HEK293 (cell line): ENCODE data around the gene ANKZF1.
A peak's percentile ranks its signal among the peaks of the same experiment; 100 is the strongest.

Experiments used
- GLIS1 ChIP-seq: fragments of 450-650 bp; formaldehyde crosslinking; IDR thresholded peaks from 2 replicates; pipeline ENCODE4 v1.5.1; 2016; ENCODE audit warnings: missing biosample characterization, missing genetic modification characterization
- GLIS2 ChIP-seq: fragments of 450-650 bp; formaldehyde crosslinking; IDR thresholded peaks from 2 replicates; pipeline ENCODE4 v1.5.1; 2016; ENCODE audit warnings: missing biosample characterization, missing genetic modification characterization
- KLF16 ChIP-seq: fragments of 450-650 bp; formaldehyde crosslinking; IDR thresholded peaks from 2 replicates; pipeline ENCODE4 v1.5.1; 2017; ENCODE audit warnings: missing biosample characterization, missing genetic modification characterization
- KLF9 ChIP-seq: fragments of 450-650 bp; formaldehyde crosslinking; IDR thresholded peaks from 2 replicates; pipeline ENCODE4 v1.5.1; 2016; ENCODE audit warnings: missing biosample characterization, missing genetic modification characterization, low read depth
- SP2 ChIP-seq: fragments of 450-650 bp; formaldehyde crosslinking; IDR thresholded peaks from 2 replicates; pipeline ENCODE4 v1.5.1; 2016; ENCODE audit warnings: missing biosample characterization, missing genetic modification characterization
- SP7 ChIP-seq: fragments of 450-650 bp; formaldehyde crosslinking; IDR thresholded peaks from 2 replicates; pipeline ENCODE4 v1.5.1; 2016; ENCODE audit warnings: missing biosample characterization, missing genetic modification characterization
- WT1 ChIP-seq: fragments of 450-650 bp; formaldehyde crosslinking; IDR thresholded peaks from 2 replicates; pipeline ENCODE4 v1.5.1; 2016; ENCODE audit warnings: missing biosample characterization, missing genetic modification characterization
- YY1 ChIP-seq: fragments of 450-650 bp; formaldehyde crosslinking; IDR thresholded peaks from 2 replicates; pipeline ENCODE4 v1.5.1; 2018; ENCODE audit warnings: missing biosample characterization, missing genetic modification characterization
- ZNF112 ChIP-seq: fragments of 450-650 bp; formaldehyde crosslinking; IDR thresholded peaks from 2 replicates; pipeline ENCODE4 v1.5.0; 2017; ENCODE audit warnings: missing biosample characterization, missing genetic modification characterization
- ZNF274 ChIP-seq, 2 experiments: fragments of 200-500 bp in 1 of 2; fragments of 450-650 bp in 1 of 2; sonication (Bioruptor generic) in 1 of 2; formaldehyde crosslinking in 1 of 2; IDR thresholded peaks; 2 replicates each; pipeline versions ENCODE4 v1.5.1 to v1.6.1; 2014 to 2016; ENCODE audit warnings: borderline replicate concordance in 1 of 2, inconsistent platforms in 1 of 2, low read length in 1 of 2, missing biosample characterization in 1 of 2, missing genetic modification characterization in 1 of 2
- ZNF324 ChIP-seq: fragments of 450-650 bp; formaldehyde crosslinking; IDR thresholded peaks from 2 replicates; pipeline ENCODE4 v1.5.1; 2016; ENCODE audit warnings: missing biosample characterization, missing genetic modification characterization
- ZNF335 ChIP-seq: fragments of 450-650 bp; formaldehyde crosslinking; conservative IDR thresholded peaks from 2 replicates; pipeline ENCODE4 v1.5.1; 2016; ENCODE audit warnings: missing biosample characterization, missing genetic modification characterization
- ZNF501 ChIP-seq: fragments of 450-650 bp; formaldehyde crosslinking; IDR thresholded peaks from 2 replicates; pipeline ENCODE4 v1.5.1; 2016; ENCODE audit warnings: missing biosample characterization, missing genetic modification characterization
- ZNF530 ChIP-seq: fragments of 450-650 bp; formaldehyde crosslinking; IDR thresholded peaks from 2 replicates; pipeline ENCODE4 v1.5.1; 2016; ENCODE audit warnings: low read depth, missing biosample characterization, missing genetic modification characterization
- ZNF561 ChIP-seq: fragments of 450-650 bp; IDR thresholded peaks from 2 replicates; pipeline ENCODE4 v1.5.1; 2018; ENCODE audit warnings: missing biosample characterization, missing genetic modification characterization, borderline replicate concordance
- ZNF677 ChIP-seq: fragments of 450-650 bp; IDR thresholded peaks from 2 replicates; pipeline ENCODE4 v1.5.0; 2018; ENCODE audit warnings: missing biosample characterization, mild to moderate bottlenecking, missing genetic modification characterization, moderate library complexity
- ZSCAN30 ChIP-seq: fragments of 450-650 bp; IDR thresholded peaks from 2 replicates; pipeline ENCODE4 v1.5.1; 2018; ENCODE audit warnings: missing biosample characterization, mild to moderate bottlenecking, missing genetic modification characterization, moderate library complexity
- TF ChIP-seq, protein P1 (sequence below): fragments of 450-650 bp; formaldehyde crosslinking; IDR thresholded peaks from 2 replicates; pipeline ENCODE4 v1.5.1; 2016; ENCODE audit warnings: missing biosample characterization, missing genetic modification characterization
- TF ChIP-seq, protein P2 (sequence below): sonication (generic); formaldehyde crosslinking; IDR thresholded peaks from 2 replicates; pipeline ENCODE4 v1.8.1; 2022; ENCODE audit warnings: mild to moderate bottlenecking, moderate library complexity, missing genetic modification reagents
- TF ChIP-seq, protein P3 (sequence below): fragments of 450-650 bp; formaldehyde crosslinking; conservative IDR thresholded peaks from 2 replicates; pipeline ENCODE4 v1.5.1; 2016; ENCODE audit warnings: low read depth, missing biosample characterization, missing genetic modification characterization
- TF ChIP-seq, protein P4 (sequence below): fragments of 450-650 bp; formaldehyde crosslinking; optimal IDR thresholded peaks from 2 replicates; pipeline ENCODE3; 2016; ENCODE audit warnings: missing biosample characterization, mild to moderate bottlenecking, missing genetic modification characterization
- TF ChIP-seq, protein P5 (sequence below): fragments of 450-650 bp; formaldehyde crosslinking; IDR thresholded peaks from 2 replicates; pipeline ENCODE4 v1.5.1; 2017; ENCODE audit warnings: missing biosample characterization, missing genetic modification characterization
- TF ChIP-seq, protein P6 (sequence below): fragments of 450-650 bp; formaldehyde crosslinking; IDR thresholded peaks from 2 replicates; pipeline ENCODE4 v1.5.1; 2016; ENCODE audit warnings: missing biosample characterization, missing genetic modification characterization
- TF ChIP-seq, protein P7 (sequence below): fragments of 450-650 bp; formaldehyde crosslinking; IDR thresholded peaks from 2 replicates; pipeline ENCODE4 v1.5.1; 2016; ENCODE audit warnings: missing biosample characterization, missing genetic modification characterization, low read depth

ANKZF1 gene

DNA sequence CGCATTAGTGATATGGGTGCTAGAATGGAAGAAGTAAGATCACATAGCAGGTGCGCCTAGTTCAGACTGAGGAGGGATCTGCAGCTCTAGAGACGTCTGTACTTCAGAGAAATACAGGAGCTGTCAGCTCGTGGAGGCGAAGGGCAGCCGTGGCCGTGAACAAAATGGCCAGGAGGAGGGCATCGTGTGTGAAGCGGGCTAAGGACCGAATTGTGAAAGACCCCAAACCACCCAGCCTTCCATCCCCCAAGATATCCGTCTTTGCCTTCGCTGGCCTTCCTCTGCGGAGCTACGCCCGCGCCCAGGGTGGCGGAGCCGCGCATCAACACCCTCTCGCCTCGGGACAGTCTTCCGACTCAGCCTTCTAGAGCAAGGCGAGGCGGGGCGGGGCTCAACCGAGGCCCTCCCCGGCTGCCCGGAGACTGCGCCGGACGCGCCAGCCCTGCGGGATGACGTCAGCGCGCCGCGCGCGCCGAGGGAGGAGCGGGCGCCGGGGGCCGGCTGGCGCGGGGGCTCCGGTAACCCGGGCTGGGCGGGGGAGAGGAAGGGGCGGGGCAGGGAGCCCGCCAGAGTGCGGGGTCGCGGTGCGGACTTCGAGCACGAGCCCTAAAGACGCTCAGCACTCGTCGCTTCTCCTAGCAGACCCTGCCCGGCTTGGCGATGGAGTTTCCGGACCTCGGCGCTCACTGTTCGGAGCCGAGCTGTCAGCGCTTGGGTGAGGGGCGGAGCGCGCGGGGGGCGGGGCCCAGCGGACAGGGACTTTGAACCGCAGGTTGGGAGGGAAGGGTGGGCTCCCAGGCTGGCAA, 23.1 kb upstream of the ANKZF1 start, which contains the start of gene ZFAND2B (continued):
- TF ChIP-seq ZNF501 (tag by site-specific recombination) (0 out of 2 replicates have a peak, but pooled peaks have one; percentile 47), ZSCAN30 (tag by site-specific recombination) (peak; percentile 21; the same call in 1 of the 2 replicates), ZNF561 (tag by site-specific recombination) (0 out of 2 replicates have a peak, but pooled peaks have one; percentile 70), GLIS2 (peak; percentile 65; the same call in 1 of the 2 replicates), GLIS1 (0 out of 2 replicates have a peak, but pooled peaks have one; percentile 21), ZNF112 (no peak), SP2 (tag by site-specific recombination) (peak; percentile 70), ZNF530 (tag by site-specific recombination) (no peak), ZNF335 (tag by site-specific recombination) (peak; percentile 50), KLF9 (tag by site-specific recombination) (peak; percentile 95), KLF16 (tag by site-specific recombination) (0 out of 2 replicates have a peak, but pooled peaks have one; percentile 65), ZNF274 (IDR thresholded peaks at IDR 0.05; ENCODE audit: low read length) (no peak), ZNF274 (tag by site-specific recombination; IDR thresholded peaks at IDR 0.05; ENCODE audit: borderline replicate concordance) (no peak), ZNF677 (tag by site-specific recombination) (no peak), ZNF324 (tag by site-specific recombination) (0 out of 2 replicates have a peak, but pooled peaks have one; percentile 41), YY1 (tag by site-specific recombination) (no peak), WT1 (tag by site-specific recombination) (0 out of 2 replicates have a peak, but pooled peaks have one; percentile 9), SP7 (tag by site-specific recombination) (peak; percentile 60)
- TF ChIP-seq, protein P1, sequence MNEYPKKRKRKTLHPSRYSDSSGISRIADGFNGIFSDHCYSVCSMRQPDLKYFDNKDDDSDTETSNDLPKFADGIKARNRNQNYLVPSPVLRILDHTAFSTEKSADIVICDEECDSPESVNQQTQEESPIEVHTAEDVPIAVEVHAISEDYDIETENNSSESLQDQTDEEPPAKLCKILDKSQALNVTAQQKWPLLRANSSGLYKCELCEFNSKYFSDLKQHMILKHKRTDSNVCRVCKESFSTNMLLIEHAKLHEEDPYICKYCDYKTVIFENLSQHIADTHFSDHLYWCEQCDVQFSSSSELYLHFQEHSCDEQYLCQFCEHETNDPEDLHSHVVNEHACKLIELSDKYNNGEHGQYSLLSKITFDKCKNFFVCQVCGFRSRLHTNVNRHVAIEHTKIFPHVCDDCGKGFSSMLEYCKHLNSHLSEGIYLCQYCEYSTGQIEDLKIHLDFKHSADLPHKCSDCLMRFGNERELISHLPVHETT (tag by site-specific recombination), result no peak
- TF ChIP-seq, protein P2, sequence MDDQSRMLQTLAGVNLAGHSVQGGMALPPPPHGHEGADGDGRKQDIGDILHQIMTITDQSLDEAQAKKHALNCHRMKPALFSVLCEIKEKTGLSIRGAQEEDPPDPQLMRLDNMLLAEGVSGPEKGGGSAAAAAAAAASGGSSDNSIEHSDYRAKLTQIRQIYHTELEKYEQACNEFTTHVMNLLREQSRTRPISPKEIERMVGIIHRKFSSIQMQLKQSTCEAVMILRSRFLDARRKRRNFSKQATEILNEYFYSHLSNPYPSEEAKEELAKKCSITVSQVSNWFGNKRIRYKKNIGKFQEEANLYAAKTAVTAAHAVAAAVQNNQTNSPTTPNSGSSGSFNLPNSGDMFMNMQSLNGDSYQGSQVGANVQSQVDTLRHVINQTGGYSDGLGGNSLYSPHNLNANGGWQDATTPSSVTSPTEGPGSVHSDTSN (CRISPR knock-in tag), result peak; percentile 75; the same call in 1 of the 2 replicates
- TF ChIP-seq, protein P3, sequence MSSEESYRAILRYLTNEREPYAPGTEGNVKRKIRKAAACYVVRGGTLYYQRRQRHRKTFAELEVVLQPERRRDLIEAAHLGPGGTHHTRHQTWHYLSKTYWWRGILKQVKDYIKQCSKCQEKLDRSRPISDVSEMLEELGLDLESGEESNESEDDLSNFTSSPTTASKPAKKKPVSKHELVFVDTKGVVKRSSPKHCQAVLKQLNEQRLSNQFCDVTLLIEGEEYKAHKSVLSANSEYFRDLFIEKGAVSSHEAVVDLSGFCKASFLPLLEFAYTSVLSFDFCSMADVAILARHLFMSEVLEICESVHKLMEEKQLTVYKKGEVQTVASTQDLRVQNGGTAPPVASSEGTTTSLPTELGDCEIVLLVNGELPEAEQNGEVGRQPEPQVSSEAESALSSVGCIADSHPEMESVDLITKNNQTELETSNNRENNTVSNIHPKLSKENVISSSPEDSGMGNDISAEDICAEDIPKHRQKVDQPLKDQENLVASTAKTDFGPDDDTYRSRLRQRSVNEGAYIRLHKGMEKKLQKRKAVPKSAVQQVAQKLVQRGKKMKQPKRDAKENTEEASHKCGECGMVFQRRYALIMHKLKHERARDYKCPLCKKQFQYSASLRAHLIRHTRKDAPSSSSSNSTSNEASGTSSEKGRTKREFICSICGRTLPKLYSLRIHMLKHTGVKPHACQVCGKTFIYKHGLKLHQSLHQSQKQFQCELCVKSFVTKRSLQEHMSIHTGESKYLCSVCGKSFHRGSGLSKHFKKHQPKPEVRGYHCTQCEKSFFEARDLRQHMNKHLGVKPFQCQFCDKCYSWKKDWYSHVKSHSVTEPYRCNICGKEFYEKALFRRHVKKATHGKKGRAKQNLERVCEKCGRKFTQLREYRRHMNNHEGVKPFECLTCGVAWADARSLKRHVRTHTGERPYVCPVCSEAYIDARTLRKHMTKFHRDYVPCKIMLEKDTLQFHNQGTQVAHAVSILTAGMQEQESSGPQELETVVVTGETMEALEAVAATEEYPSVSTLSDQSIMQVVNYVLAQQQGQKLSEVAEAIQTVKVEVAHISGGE (tag by site-specific recombination), result no peak
- TF ChIP-seq, protein P4, sequence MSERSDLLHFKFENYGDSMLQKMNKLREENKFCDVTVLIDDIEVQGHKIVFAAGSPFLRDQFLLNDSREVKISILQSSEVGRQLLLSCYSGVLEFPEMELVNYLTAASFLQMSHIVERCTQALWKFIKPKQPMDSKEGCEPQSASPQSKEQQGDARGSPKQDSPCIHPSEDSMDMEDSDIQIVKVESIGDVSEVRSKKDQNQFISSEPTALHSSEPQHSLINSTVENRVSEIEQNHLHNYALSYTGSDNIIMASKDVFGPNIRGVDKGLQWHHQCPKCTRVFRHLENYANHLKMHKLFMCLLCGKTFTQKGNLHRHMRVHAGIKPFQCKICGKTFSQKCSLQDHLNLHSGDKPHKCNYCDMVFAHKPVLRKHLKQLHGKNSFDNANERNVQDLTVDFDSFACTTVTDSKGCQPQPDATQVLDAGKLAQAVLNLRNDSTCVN (tag by site-specific recombination), result peak; percentile 85
- TF ChIP-seq, protein P5, sequence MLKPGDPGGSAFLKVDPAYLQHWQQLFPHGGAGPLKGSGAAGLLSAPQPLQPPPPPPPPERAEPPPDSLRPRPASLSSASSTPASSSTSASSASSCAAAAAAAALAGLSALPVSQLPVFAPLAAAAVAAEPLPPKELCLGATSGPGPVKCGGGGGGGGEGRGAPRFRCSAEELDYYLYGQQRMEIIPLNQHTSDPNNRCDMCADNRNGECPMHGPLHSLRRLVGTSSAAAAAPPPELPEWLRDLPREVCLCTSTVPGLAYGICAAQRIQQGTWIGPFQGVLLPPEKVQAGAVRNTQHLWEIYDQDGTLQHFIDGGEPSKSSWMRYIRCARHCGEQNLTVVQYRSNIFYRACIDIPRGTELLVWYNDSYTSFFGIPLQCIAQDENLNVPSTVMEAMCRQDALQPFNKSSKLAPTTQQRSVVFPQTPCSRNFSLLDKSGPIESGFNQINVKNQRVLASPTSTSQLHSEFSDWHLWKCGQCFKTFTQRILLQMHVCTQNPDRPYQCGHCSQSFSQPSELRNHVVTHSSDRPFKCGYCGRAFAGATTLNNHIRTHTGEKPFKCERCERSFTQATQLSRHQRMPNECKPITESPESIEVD (tag by site-specific recombination), result no peak
- TF ChIP-seq, protein P6, sequence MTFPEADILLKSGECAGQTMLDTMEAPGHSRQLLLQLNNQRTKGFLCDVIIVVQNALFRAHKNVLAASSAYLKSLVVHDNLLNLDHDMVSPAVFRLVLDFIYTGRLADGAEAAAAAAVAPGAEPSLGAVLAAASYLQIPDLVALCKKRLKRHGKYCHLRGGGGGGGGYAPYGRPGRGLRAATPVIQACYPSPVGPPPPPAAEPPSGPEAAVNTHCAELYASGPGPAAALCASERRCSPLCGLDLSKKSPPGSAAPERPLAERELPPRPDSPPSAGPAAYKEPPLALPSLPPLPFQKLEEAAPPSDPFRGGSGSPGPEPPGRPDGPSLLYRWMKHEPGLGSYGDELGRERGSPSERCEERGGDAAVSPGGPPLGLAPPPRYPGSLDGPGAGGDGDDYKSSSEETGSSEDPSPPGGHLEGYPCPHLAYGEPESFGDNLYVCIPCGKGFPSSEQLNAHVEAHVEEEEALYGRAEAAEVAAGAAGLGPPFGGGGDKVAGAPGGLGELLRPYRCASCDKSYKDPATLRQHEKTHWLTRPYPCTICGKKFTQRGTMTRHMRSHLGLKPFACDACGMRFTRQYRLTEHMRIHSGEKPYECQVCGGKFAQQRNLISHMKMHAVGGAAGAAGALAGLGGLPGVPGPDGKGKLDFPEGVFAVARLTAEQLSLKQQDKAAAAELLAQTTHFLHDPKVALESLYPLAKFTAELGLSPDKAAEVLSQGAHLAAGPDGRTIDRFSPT, result peak; percentile 21; the same call in 1 of the 2 replicates
- TF ChIP-seq, protein P7, sequence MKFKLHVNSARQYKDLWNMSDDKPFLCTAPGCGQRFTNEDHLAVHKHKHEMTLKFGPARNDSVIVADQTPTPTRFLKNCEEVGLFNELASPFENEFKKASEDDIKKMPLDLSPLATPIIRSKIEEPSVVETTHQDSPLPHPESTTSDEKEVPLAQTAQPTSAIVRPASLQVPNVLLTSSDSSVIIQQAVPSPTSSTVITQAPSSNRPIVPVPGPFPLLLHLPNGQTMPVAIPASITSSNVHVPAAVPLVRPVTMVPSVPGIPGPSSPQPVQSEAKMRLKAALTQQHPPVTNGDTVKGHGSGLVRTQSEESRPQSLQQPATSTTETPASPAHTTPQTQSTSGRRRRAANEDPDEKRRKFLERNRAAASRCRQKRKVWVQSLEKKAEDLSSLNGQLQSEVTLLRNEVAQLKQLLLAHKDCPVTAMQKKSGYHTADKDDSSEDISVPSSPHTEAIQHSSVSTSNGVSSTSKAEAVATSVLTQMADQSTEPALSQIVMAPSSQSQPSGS (tag by site-specific recombination), result peak; percentile 78
